Glutamatergic neuron (in vitro differentiated cells): Measurements from ENCODE around the gene WASHC4. TPM values are rescaled to one million over a fixed set of nuclear protein-coding genes. Genes with fewer than 3 reads are reported as not detected.

Experiments used
- DNase-seq: peaks from one replicate; pipeline ENCODE4 v3.0.0; 2022
- H3K27ac Mint-ChIP-seq: one replicate; pipeline ENCODE4 v1.8.0; 2020; ENCODE audit warnings: mild to moderate bottlenecking, mixed read lengths, inconsistent platforms; ENCODE audit not compliant: unreplicated experiment
- H3K27me3 Mint-ChIP-seq: one replicate; pipeline ENCODE4 v1.8.0; 2020; ENCODE audit warnings: mild to moderate bottlenecking, moderate library complexity, mixed read lengths, inconsistent platforms; ENCODE audit not compliant: unreplicated experiment
- H3K36me3 Mint-ChIP-seq: one replicate; pipeline ENCODE4 v1.8.0; 2020; ENCODE audit warnings: mild to moderate bottlenecking, mixed read lengths, inconsistent platforms; ENCODE audit not compliant: unreplicated experiment
- H3K4me1 Mint-ChIP-seq: one replicate; pipeline ENCODE4 v1.8.0; 2020; ENCODE audit warnings: mild to moderate bottlenecking, low read depth, mixed read lengths, inconsistent platforms; ENCODE audit not compliant: unreplicated experiment
- H3K4me3 Mint-ChIP-seq: one replicate; pipeline ENCODE4 v1.8.0; 2020; ENCODE audit warnings: mild to moderate bottlenecking, mixed read lengths, inconsistent platforms; ENCODE audit not compliant: unreplicated experiment
- H3K9me3 Mint-ChIP-seq: one replicate; pipeline ENCODE4 v1.8.0; 2020; ENCODE audit warnings: mild to moderate bottlenecking, moderate library complexity, mixed read lengths, inconsistent platforms; ENCODE audit not compliant: unreplicated experiment
- CTCF ChIP-seq: fragments of 200-600 bp; sonication (generic); IDR thresholded peaks from one replicate; pipeline ENCODE4 v1.5.0; 2021; ENCODE audit not compliant: partially characterized antibody, unreplicated experiment
- total RNA-seq: library from RNA; stranded (reverse); fragmentation: NEBNext Ultra II Directional; extraction: Animal tissue kit (Norgen Biotek cat#: 25700); gene quantifications from one replicate; pipeline ENCODE4 v1.2.1, GENCODE V29; 2021; ENCODE audit not compliant: unreplicated experiment

Gene WASHC4
- total RNA-seq, 1 donor from 2014 or later: 75.4 TPM

GRCh38 chr12:105158876-105159275 is 51.3 kb downstream of the WASHC4 start:
- no peaks in the 10 kb centered on the region for H3K9me3 Mint-ChIP-seq
- no peaks in the 10 kb centered on the region for H3K4me1 Mint-ChIP-seq
- no peaks in the 10 kb centered on the region for H3K36me3 Mint-ChIP-seq
- peaks cover 2% of the 10 kb centered on the region for H3K27me3 Mint-ChIP-seq
- no peak overlapping the region for H3K27ac Mint-ChIP-seq
- no peak overlapping the region for H3K4me3 Mint-ChIP-seq
- TF ChIP-seq CTCF: no peak
- no peak for DNase-seq

GRCh38 chr12:105162174-105162573 is 54.6 kb downstream of the WASHC4 start:
- H3K9me3 Mint-ChIP-seq: no peaks in the 10 kb centered on the region
- DNase-seq: no peak
- TF ChIP-seq CTCF: no peak
- no peaks in the 10 kb centered on the region for H3K27me3 Mint-ChIP-seq
- no peak overlapping the region for H3K27ac Mint-ChIP-seq
- H3K4me1 Mint-ChIP-seq: no peaks in the 10 kb centered on the region
- H3K36me3 Mint-ChIP-seq: no peaks in the 10 kb centered on the region
- no peak overlapping the region for H3K4me3 Mint-ChIP-seq

GRCh38 chr12:105164068-105164467 is 56.5 kb downstream of the WASHC4 start:
- H3K27me3 Mint-ChIP-seq: no peaks in the 10 kb centered on the region
- H3K4me3 Mint-ChIP-seq: no peak overlapping the region
- no peak for DNase-seq
- H3K4me1 Mint-ChIP-seq: no peaks in the 10 kb centered on the region
- no peak for TF ChIP-seq CTCF
- no peaks in the 10 kb centered on the region for H3K9me3 Mint-ChIP-seq
- no peak overlapping the region for H3K27ac Mint-ChIP-seq
- H3K36me3 Mint-ChIP-seq: no peaks in the 10 kb centered on the region

- no peak overlapping the region for H3K27ac Mint-ChIP-seq
- H3K9me3 Mint-ChIP-seq: no peaks in the 10 kb centered on the region
- H3K4me3 Mint-ChIP-seq: no peak overlapping the region
- H3K27me3 Mint-ChIP-seq: no peaks in the 10 kb centered on the region
- no peaks in the 10 kb centered on the region for H3K36me3 Mint-ChIP-seq
- H3K4me1 Mint-ChIP-seq: no peaks in the 10 kb centered on the region
- TF ChIP-seq CTCF: no peak
- no peak for DNase-seq
Measured at GRCh38 chr12:105166736-105167135, 59.2 kb downstream of the WASHC4 start.

GRCh38 chr12:105167346-105167745 is 59.8 kb downstream of the WASHC4 start:
- Mint-ChIP-seq H3K4me1 (no peaks in the 10 kb centered on the region), H3K27me3 (no peaks in the 10 kb centered on the region), H3K9me3 (no peaks in the 10 kb centered on the region), H3K4me3 (no peak overlapping the region), H3K36me3 (no peaks in the 10 kb centered on the region), H3K27ac (no peak overlapping the region)
- TF ChIP-seq CTCF: no peak
- no peak for DNase-seq
